ENCODE measurements around the gene PRRT1.

The PRRT1 gene

GRCh38 chr6:32182555-32182981, 30.8 kb upstream of the PRRT1 start:
- H3K36me3 Mint-ChIP-seq = peaks cover 12% of the 10 kb centered on the region
- no peak overlapping the region for H3K4me3 Mint-ChIP-seq
- H3K9me3 Mint-ChIP-seq (ENCODE audit: low read depth) = no peaks in the 10 kb centered on the region
- peaks cover 56% of the 10 kb centered on the region for H3K4me1 Mint-ChIP-seq (ENCODE audit: low read depth)
- H3K27ac Mint-ChIP-seq = peak overlapping the region; percentile 50
- no peaks in the 10 kb centered on the region for H3K27me3 Mint-ChIP-seq

GRCh38 chr6:32181915-32182529, 30.3 kb upstream of the PRRT1 start:
- no peaks in the 10 kb centered on the region for H3K9me3 Mint-ChIP-seq (ENCODE audit: low read depth)
- H3K4me1 Mint-ChIP-seq (ENCODE audit: low read depth) = peaks cover 56% of the 10 kb centered on the region
- no peaks in the 10 kb centered on the region for H3K27me3 Mint-ChIP-seq
- peak overlapping the region; percentile 77 for H3K27ac Mint-ChIP-seq
- H3K4me3 Mint-ChIP-seq = no peak overlapping the region
- peaks cover 8% of the 10 kb centered on the region for H3K36me3 Mint-ChIP-seq

- Mint-ChIP-seq H3K27me3 (no peaks in the 10 kb centered on the region), H3K4me1 (ENCODE audit: low read depth) (peaks cover 56% of the 10 kb centered on the region), H3K36me3 (peaks cover 8% of the 10 kb centered on the region), H3K27ac (peak overlapping the region; percentile 77), H3K9me3 (ENCODE audit: low read depth) (no peaks in the 10 kb centered on the region), H3K4me3 (no peak overlapping the region)
Measured at GRCh38 chr6:32181148-32181702, 29.5 kb upstream of the PRRT1 start.

- Mint-ChIP-seq H3K27ac (peak overlapping the region; percentile 90), H3K36me3 (peaks cover 4% of the 10 kb centered on the region), H3K27me3 (no peaks in the 10 kb centered on the region), H3K4me1 (ENCODE audit: low read depth) (peaks cover 52% of the 10 kb centered on the region), H3K9me3 (ENCODE audit: low read depth) (no peaks in the 10 kb centered on the region), H3K4me3 (peak overlapping the region; percentile 91)
Measured at GRCh38 chr6:32179766-32180405, 28.1 kb upstream of the PRRT1 start.

GRCh38 chr6:32178547-32179440, 27.1 kb upstream of the PRRT1 start:
- Mint-ChIP-seq H3K27me3 (no peaks in the 10 kb centered on the region), H3K36me3 (peaks cover 4% of the 10 kb centered on the region), H3K9me3 (ENCODE audit: low read depth) (no peaks in the 10 kb centered on the region), H3K27ac (peak overlapping the region; percentile 90), H3K4me3 (peak overlapping the region; percentile 91), H3K4me1 (ENCODE audit: low read depth) (peaks cover 62% of the 10 kb centered on the region)

- Mint-ChIP-seq H3K9me3 (ENCODE audit: low read depth) (no peaks in the 10 kb centered on the region), H3K27ac (peak within 1 kb of the TSS; percentile 90), H3K36me3 (peaks cover 4% of the 10 kb centered on the region), H3K4me1 (ENCODE audit: low read depth) (peaks cover 71% of the 10 kb centered on the region), H3K4me3 (peak within 1 kb of the TSS; percentile 91), H3K27me3 (no peaks in the 10 kb centered on the region)
Measured at GRCh38 chr6:32177788-32178546, 26.2 kb upstream of the PRRT1 start, which contains the start of gene RNF5. RNF5 (plus strand) TSS chr6:32178405; CDS start chr6:32178512, 107 bp downstream.

- Mint-ChIP-seq H3K9me3 (ENCODE audit: low read depth) (no peaks in the 10 kb centered on the region), H3K4me1 (ENCODE audit: low read depth) (peaks cover 73% of the 10 kb centered on the region), H3K27ac (peak overlapping the region; percentile 90), H3K4me3 (peak overlapping the region; percentile 91), H3K27me3 (no peaks in the 10 kb centered on the region), H3K36me3 (peaks cover 4% of the 10 kb centered on the region)
Measured at GRCh38 chr6:32177183-32177787, 25.5 kb upstream of the PRRT1 start.

GRCh38 chr6:32176476-32177182, 24.9 kb upstream of the PRRT1 start:
- H3K27ac Mint-ChIP-seq = peak overlapping the region; percentile 90
- H3K4me3 Mint-ChIP-seq = peak overlapping the region; percentile 91
- no peaks in the 10 kb centered on the region for H3K27me3 Mint-ChIP-seq
- H3K9me3 Mint-ChIP-seq (ENCODE audit: low read depth) = no peaks in the 10 kb centered on the region
- peaks cover 73% of the 10 kb centered on the region for H3K4me1 Mint-ChIP-seq (ENCODE audit: low read depth)
- H3K36me3 Mint-ChIP-seq = peaks cover 4% of the 10 kb centered on the region

- peak within 1 kb of the TSS; percentile 91 for H3K4me3 Mint-ChIP-seq
- H3K9me3 Mint-ChIP-seq (ENCODE audit: low read depth) = no peaks in the 10 kb centered on the region
- H3K4me1 Mint-ChIP-seq (ENCODE audit: low read depth) = peaks cover 73% of the 10 kb centered on the region
- peaks cover 6% of the 10 kb centered on the region for H3K36me3 Mint-ChIP-seq
- H3K27ac Mint-ChIP-seq = peak within 1 kb of the TSS; percentile 90
- H3K27me3 Mint-ChIP-seq = no peaks in the 10 kb centered on the region
Measured at GRCh38 chr6:32175711-32176475, 24.2 kb upstream of the PRRT1 start, which contains the start of gene AGPAT1. AGPAT1 (minus strand) TSS chr6:32176084; CDS start chr6:32171496, 4,588 bp downstream.

- H3K27ac Mint-ChIP-seq = peak overlapping the region; percentile 78
- H3K36me3 Mint-ChIP-seq = peaks cover 3% of the 10 kb centered on the region
- peaks cover 67% of the 10 kb centered on the region for H3K4me1 Mint-ChIP-seq (ENCODE audit: low read depth)
- peak overlapping the region; percentile 91 for H3K4me3 Mint-ChIP-seq
- no peaks in the 10 kb centered on the region for H3K27me3 Mint-ChIP-seq
- no peaks in the 10 kb centered on the region for H3K9me3 Mint-ChIP-seq (ENCODE audit: low read depth)
Measured at GRCh38 chr6:32175322-32175710, 23.6 kb upstream of the PRRT1 start.

- H3K9me3 Mint-ChIP-seq (ENCODE audit: low read depth) = no peaks in the 10 kb centered on the region
- H3K4me3 Mint-ChIP-seq = peak overlapping the region; percentile 91
- no peaks in the 10 kb centered on the region for H3K27me3 Mint-ChIP-seq
- peaks cover 59% of the 10 kb centered on the region for H3K4me1 Mint-ChIP-seq (ENCODE audit: low read depth)
- H3K36me3 Mint-ChIP-seq = peaks cover 3% of the 10 kb centered on the region
- H3K27ac Mint-ChIP-seq = peak overlapping the region; percentile 83
Measured at GRCh38 chr6:32174416-32174815, 22.7 kb upstream of the PRRT1 start.

GRCh38 chr6:32173051-32173727, 21.4 kb upstream of the PRRT1 start:
- peak overlapping the region; percentile 91 for H3K4me3 Mint-ChIP-seq
- peak overlapping the region; percentile 83 for H3K27ac Mint-ChIP-seq
- H3K27me3 Mint-ChIP-seq = no peaks in the 10 kb centered on the region
- H3K36me3 Mint-ChIP-seq = peaks cover 3% of the 10 kb centered on the region
- H3K4me1 Mint-ChIP-seq (ENCODE audit: low read depth) = peaks cover 51% of the 10 kb centered on the region
- no peaks in the 10 kb centered on the region for H3K9me3 Mint-ChIP-seq (ENCODE audit: low read depth)
